ENCODE measurements around the gene SGIP1. TPM values are rescaled to one million over a fixed set of nuclear protein-coding genes. Genes with fewer than 3 reads are reported as not detected.
"Not testable (repeated sequence)": the region's sequence is repeated elsewhere in the genome, so short reads cannot be mapped to it uniquely, and the experiment has no call there.

SGIP1 gene
- polyA plus RNA-seq, 3 donors = 9.6 to 13.8 (median 13.1) TPM

GRCh38 chr1:66725885-66726665 is 192.1 kb downstream of the SGIP1 start:
- peak; percentile 38 to 48 (median 47) for DNase-seq (ENCODE audit: low read depth in 3 of 3, low spot score in 2 of 3)

- DNase-seq (ENCODE audit: low read depth in 3 of 3, low spot score in 2 of 3) = no peak
These were observed 194.1 kb downstream of the SGIP1 start for GRCh38 chr1:66728021-66728420.

DNA sequence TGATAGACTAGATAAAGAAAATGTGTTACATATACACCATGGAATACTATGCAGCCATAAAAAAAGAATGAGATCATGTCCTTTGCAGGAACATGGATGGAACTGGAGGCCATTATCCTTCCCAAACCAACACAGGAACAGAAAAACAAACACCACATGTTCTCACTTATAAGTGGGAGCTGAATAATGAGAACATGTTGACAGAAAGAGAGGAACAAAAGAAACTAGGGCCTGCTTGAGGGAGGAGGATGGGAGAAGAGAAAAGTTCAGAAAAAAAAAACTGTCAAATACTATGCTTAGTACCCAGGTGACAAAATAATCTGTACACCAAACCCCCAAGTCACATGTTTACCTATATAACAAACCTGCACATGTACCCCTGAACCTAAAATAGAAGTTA is 194.8 kb downstream of the SGIP1 start:
- not testable (repeated sequence) for DNase-seq (ENCODE audit: low read depth in 3 of 3, low spot score in 2 of 3)

DNA sequence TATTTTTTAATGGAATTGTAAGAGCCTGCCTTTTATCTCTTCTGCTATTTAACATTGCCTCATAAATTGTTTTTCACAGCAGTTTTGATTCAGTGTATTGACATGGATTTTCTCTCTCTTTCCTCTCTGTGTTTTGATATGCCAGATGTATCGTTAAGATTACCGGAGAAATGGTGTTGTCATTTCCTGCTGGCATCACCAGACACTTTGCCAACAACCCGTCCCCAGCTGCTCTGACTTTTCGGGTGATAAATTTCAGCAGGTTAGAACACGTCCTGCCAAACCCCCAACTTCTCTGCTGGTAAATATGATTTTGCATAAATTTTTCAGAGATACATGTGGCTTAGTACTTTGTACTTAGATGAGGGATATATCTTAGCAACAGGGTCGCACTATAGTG is 195.2 kb downstream of the SGIP1 start:
- no peak for DNase-seq (ENCODE audit: low read depth in 3 of 3, low spot score in 2 of 3)

DNA sequence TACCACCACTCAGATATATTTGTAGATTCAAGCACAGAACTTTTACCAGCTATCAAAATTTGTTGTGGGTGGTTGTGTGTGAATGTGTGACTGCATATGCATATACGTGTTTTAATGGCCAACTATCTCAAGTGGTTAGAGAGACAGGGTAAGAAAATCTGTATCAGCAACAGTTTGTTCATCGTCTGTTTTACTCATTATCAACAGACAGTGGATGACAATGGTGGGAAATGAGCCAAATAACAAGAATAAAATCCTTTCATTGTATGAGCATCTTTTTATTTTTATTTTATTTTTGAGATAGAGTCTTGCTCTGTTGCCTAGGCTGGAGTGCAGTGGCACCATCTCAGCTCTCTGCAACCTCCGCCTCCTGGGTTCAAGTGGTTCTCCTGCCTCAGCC is 195.6 kb downstream of the SGIP1 start:
- no peak for DNase-seq (ENCODE audit: low read depth in 3 of 3, low spot score in 2 of 3)

- DNase-seq (ENCODE audit: low read depth in 3 of 3, low spot score in 2 of 3) = no peak
These were observed 196.5 kb downstream of the SGIP1 start for GRCh38 chr1:66730462-66730861.

DNA sequence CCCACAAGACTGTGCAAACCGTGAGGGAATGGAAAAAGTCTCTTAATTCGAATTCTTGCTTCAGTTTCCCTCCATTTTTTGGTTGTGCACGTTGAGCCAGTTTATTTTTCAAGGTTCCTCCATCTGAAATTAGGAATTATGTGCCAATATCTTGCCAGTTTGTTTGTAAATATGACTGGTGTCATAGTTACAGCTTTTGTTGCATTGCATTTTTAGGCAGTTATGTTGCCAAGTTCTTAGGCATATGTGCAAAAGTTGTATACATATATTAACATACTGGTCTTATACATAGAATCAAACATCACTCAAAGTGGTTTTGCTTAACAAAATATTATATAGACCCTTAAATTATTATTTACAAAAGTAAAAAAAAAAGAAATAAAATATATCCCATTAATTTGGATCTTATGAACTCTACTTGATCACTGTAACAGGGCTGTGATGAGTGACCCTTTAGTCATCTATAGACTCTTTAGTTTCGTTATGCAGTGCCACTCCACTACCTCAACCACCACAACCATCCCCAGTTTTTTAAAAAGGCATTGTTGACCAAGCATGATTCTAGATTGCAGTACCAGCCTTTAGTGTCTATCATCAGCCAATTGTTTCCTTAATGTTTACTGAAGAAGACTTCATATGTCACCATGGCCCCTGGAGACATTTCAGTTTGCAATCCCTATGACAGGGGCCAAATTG is 197.4 kb downstream of the SGIP1 start:
- no peak for DNase-seq (ENCODE audit: low read depth in 3 of 3, low spot score in 2 of 3)

GRCh38 chr1:66732407-66733166 is 198.6 kb downstream of the SGIP1 start:
- no peak for DNase-seq (ENCODE audit: low read depth in 3 of 3, low spot score in 2 of 3)

DNA sequence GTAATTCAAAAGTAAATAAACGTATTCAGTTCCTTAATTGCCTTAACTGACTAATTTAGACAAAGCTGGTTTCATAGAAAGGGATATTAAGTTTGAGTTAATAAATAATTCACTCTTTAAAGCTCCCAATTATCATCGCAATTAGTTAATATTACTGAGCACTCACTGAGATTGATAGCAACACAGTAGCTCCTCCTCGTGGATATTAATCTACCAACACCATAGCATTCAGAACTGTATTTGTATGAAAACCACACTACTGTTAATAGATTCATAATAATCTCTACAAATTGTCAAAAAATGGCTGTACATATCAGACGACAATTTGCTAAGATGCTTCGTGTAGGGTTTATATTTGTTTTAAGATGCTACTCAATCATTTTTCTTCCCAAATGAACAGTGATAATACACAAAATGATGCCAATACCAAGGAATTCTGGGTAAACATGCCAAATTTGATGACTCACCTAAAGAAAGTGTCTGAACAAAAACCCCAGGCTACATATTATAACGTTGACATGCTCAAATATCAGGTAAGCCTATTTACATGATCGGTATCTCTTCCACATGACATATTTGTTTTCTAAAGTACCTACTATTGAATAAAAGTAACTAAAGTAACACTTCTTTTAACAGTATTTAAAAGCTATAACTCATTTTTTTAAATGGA is 199.5 kb downstream of the SGIP1 start:
- DNase-seq (ENCODE audit: low read depth in 3 of 3, low spot score in 2 of 3) = no peak

DNA sequence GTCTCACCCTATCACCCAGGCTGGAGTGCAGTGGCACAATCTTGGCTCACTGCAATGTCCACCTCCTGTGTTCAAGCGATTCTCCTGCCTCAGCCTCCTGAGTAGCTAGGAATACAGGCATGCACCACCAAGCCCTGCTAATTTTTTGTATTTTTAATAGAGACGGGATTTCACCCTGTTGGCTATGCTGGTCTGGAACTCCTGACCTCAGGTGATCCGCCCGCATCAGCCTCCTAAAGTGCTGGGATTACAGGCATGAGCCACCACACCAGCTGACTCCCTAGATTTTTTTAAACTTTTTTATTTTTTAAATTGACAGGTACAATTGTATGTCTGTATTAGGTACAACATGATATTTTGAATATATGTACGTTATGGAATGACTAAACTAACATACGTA is 200.6 kb downstream of the SGIP1 start:
- not testable (repeated sequence) for DNase-seq (ENCODE audit: low read depth in 3 of 3, low spot score in 2 of 3)

- no peak for DNase-seq (ENCODE audit: low read depth in 3 of 3, low spot score in 2 of 3)
These were observed 203.9 kb downstream of the SGIP1 start for GRCh38 chr1:66737836-66738235.

- DNase-seq (ENCODE audit: low read depth in 3 of 3, low spot score in 2 of 3) = no peak
These were observed 205.6 kb downstream of the SGIP1 start for GRCh38 chr1:66739401-66740157.

DNA sequence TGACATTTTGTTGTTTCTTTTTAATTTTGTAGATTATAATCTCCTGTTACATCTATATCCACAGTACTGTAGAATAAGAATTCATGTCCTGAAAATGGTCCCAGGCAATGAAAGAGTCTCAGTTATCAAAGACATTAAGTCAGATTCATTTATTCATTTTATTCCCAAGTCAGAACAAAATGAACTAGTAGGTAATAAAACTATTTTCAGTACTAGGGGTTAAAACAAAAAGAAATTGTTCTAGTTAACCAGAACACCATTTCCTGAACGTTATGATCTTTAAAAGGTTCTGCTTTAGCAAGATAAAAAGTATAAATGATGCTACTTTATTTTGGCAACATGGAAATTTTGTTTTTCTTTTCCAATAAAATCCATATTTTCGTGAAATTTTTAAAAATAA is 211.5 kb downstream of the SGIP1 start:
- no peak for DNase-seq (ENCODE audit: low read depth in 3 of 3, low spot score in 2 of 3)

DNA sequence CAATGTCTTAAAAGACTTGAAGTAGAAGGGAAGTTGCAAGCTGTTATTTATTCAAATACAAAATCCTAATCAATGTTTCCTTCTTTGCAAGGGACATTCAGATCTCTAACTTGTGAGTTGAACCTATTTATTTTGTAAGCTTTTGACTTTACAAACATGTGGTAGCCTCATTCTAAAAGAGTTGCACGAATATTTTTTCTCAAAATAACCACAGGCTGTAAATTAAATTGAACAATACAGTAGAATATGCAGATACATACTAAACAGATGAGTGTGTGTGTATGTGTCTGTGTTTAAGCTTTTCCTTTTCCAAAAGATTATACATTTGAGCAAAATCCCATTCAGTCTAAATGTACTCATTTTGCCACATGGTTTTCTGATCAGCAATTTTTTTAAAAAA is 213.5 kb downstream of the SGIP1 start:
- DNase-seq (ENCODE audit: low read depth in 3 of 3, low spot score in 2 of 3) = no peak

GRCh38 chr1:66750577-66750976 is 216.6 kb downstream of the SGIP1 start:
- no peak for DNase-seq (ENCODE audit: low read depth in 3 of 3, low spot score in 2 of 3)

DNA sequence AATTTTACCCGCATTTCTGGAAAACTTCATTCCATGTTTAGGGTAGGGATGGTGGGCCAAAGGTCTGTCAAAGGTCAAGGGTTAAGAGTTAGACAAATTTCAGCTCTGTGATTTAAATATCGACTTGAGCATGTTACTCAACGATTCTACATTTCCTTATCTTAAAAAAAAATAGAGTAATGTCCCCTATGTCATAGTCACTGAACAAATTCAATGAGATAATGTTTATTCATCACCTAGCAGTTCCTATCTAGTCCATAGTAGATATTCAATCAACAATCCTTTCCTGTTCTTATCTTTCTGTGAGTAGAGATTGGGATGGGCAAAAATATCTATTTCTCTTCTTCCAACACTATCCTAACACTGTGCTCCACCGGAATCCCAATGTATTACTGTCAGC is 217.2 kb downstream of the SGIP1 start:
- no peak for DNase-seq (ENCODE audit: low read depth in 3 of 3, low spot score in 2 of 3)

- DNase-seq (ENCODE audit: low read depth in 3 of 3, low spot score in 2 of 3) = peak in 1 of 3 donors; percentile 29
These were observed 218.1 kb downstream of the SGIP1 start, which contains the start of gene DYNLT5 for GRCh38 chr1:66752000-66752592. DYNLT5 (plus strand) TSS chr1:66752459; CDS start chr1:66754659, 2,200 bp downstream.

GRCh38 chr1:66752671-66753371 is 218.9 kb downstream of the SGIP1 start:
- no peak for DNase-seq (ENCODE audit: low read depth in 3 of 3, low spot score in 2 of 3)

DNA sequence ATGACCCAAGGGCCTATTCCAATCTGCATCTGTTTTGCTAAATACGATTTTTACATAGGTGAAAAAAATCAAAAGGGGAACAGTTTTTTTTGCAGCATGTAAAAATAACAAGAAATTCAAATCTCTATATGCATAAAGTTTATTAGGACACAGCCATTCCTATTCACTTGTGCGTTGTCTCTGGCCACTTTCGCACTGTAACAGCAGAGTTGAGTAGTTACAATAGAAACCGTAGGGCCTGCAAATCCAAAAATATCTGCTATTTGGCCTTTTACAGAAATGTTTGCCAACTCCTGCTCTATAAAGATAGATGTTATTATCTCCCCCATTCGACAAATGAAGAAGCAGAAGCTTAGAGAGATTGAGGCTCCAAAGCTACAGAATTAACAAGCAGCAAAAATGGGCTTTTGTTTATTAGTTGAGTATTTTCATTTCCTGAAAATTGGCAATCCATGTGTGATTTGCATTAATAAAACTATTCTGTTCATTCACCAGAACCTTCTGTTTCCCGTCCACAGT is 223.8 kb downstream of the SGIP1 start:
- no peak for DNase-seq (ENCODE audit: low read depth in 3 of 3, low spot score in 2 of 3)
